ENCODE results near the gene PROB1.

GRCh38 chr5:139408191-139408590 lies 13.3 kb upstream of the PROB1 start:
- TF ChIP-seq CTCF (conservative IDR thresholded peaks at IDR 0.05; ENCODE audit: low read depth, low read length): no peak
- no peak for TF ChIP-seq EZH2 (IDR thresholded peaks at IDR 0.05; ENCODE audit: borderline replicate concordance, low read depth, low read length, poor library complexity, severe bottlenecking)
